Natural killer cell (primary cell): ENCODE results near the gene BAZ1A. TPM values are rescaled to one million over a fixed set of nuclear protein-coding genes. Genes with fewer than 3 reads are reported as not detected.

Source experiments
- ATAC-seq, 3 donors: fragments of 150-1000 bp in 2 of 3; fragments of 200-7000 bp in 1 of 3; cut with Tn5 transposase; 1 replicate in 1 of 3; 2 replicates in 2 of 3; pipeline ENCODE4 v1.10.0; 2021; ENCODE audit warnings: mild to moderate bottlenecking in 2 of 3, moderate library complexity in 2 of 3
- DNase-seq, 2 donors: peaks; one replicate each; pipeline versions ENCODE4 v3.0.0 to v3.0.0-alpha.2; 2013 to 2021; ENCODE audit warnings: mixed read lengths in 1 of 2
- H3K27ac ChIP-seq: one replicate; pipeline ENCODE4 v1.5.1; 2013; ENCODE audit warnings: mild to moderate bottlenecking, low read length
- H3K27me3 ChIP-seq: one replicate; pipeline ENCODE4 v1.6.1; 2013; ENCODE audit warnings: low read length; ENCODE audit not compliant: control insufficient read depth, insufficient read depth
- H3K36me3 ChIP-seq: one replicate; pipeline ENCODE4 v1.6.1; 2013; ENCODE audit warnings: low read length; ENCODE audit not compliant: control insufficient read depth, insufficient read depth
- H3K4me1 ChIP-seq: one replicate; pipeline ENCODE4 v1.6.1; 2013; ENCODE audit warnings: low read length; ENCODE audit not compliant: control insufficient read depth, insufficient read depth
- H3K4me3 ChIP-seq: one replicate; pipeline ENCODE4 v1.5.1; 2013; ENCODE audit warnings: low read length
- H3K9me3 ChIP-seq: one replicate; pipeline ENCODE4 v1.6.1; 2013; ENCODE audit warnings: low read length; ENCODE audit not compliant: control insufficient read depth, insufficient read depth
- H3K27ac Mint-ChIP-seq, 2 donors: one replicate each; pipeline ENCODE4 v1.8.0; 2022; ENCODE audit warnings: mild to moderate bottlenecking in 2 of 2, mixed read lengths in 2 of 2, moderate library complexity in 1 of 2
- H3K27me3 Mint-ChIP-seq, 2 donors: one replicate each; pipeline ENCODE4 v1.8.0; 2022; ENCODE audit warnings: low read depth in 2 of 2, mixed read lengths in 2 of 2
- H3K36me3 Mint-ChIP-seq: one replicate; pipeline ENCODE4 v1.8.0; 2022; ENCODE audit warnings: mixed read lengths
- H3K4me1 Mint-ChIP-seq, 2 donors: one replicate each; pipeline ENCODE4 v1.8.0; 2022; ENCODE audit warnings: mixed read lengths in 2 of 2
- H3K4me3 Mint-ChIP-seq: one replicate; pipeline ENCODE4 v1.8.0; 2022; ENCODE audit warnings: mild to moderate bottlenecking, moderate library complexity, mixed read lengths
- H3K9me3 Mint-ChIP-seq, 2 donors: one replicate each; pipeline ENCODE4 v1.8.0; 2022; ENCODE audit warnings: mixed read lengths in 2 of 2
- CTCF ChIP-seq: fragments of 200-600 bp; IDR thresholded peaks from one replicate; pipeline ENCODE4 v1.8.0; 2022; ENCODE audit warnings: antibody characterized with exemption
- WGBS: methylation state at CpG from one replicate; pipeline ENCODE4 v1.1.7; 2013; ENCODE audit warnings: missing lambda C conversion rate; ENCODE audit not compliant: insufficient coverage; 5-methylcytosine and 5-hydroxymethylcytosine counted together
- intact Hi-C: fragments of 100-400 bp; cut with micrococcal nuclease; formaldehyde crosslinking; loops from one replicate; pipeline ENCODE4 v1.14.2; 2022
- total RNA-seq, 4 donors: library from RNA; stranded (reverse); fragments of 120-200 nt in 1 of 4; gene quantifications; one replicate each; pipeline versions ENCODE4 v1.2.3 to v1.2.4, GENCODE V29; 2013 to 2022

BAZ1A gene
- total RNA-seq, 3 donors from 2014 or later (not counting 1 experiment from before 2014, with no cell fraction given) = 54.6 to 89.5 (median 64.6) TPM

- no peaks in the 10 kb centered on the region for H3K4me1 Mint-ChIP-seq
- peaks cover 0 to 8% of the 10 kb centered on the region in 2 donors for H3K27me3 Mint-ChIP-seq
- Histone ChIP-seq H3K4me1 (no peaks in the 10 kb centered on the region), H3K27me3 (no peaks in the 10 kb centered on the region), H3K4me3 (no peak overlapping the region), H3K9me3 (no peaks in the 10 kb centered on the region), H3K27ac (no peak overlapping the region), H3K36me3 (no peaks in the 10 kb centered on the region)
- H3K4me3 Mint-ChIP-seq = no peak overlapping the region
- H3K9me3 Mint-ChIP-seq = no peaks in the 10 kb centered on the region
- no peak for TF ChIP-seq CTCF
- H3K36me3 Mint-ChIP-seq = no peaks in the 10 kb centered on the region
- intact Hi-C loops = no loop called here
- DNase-seq (no peak), ATAC-seq (no peak)
- H3K27ac Mint-ChIP-seq = no peak overlapping the region
- WGBS = 96% methylated on average over 3 of the region's 3 CpGs
These were observed 141.9 kb downstream of the BAZ1A start for GRCh38 chr14:34733245-34733644.

GRCh38 chr14:34732802-34733201 is 142.4 kb downstream of the BAZ1A start:
- 74% methylated on average over 4 of the region's 4 CpGs for WGBS
- ATAC-seq (no peak), DNase-seq (no peak)
- no peaks in the 10 kb centered on the region for H3K4me1 Mint-ChIP-seq
- Histone ChIP-seq H3K4me3 (no peak overlapping the region), H3K36me3 (no peaks in the 10 kb centered on the region), H3K27ac (no peak overlapping the region), H3K4me1 (no peaks in the 10 kb centered on the region), H3K27me3 (no peaks in the 10 kb centered on the region), H3K9me3 (no peaks in the 10 kb centered on the region)
- no peak overlapping the region for H3K4me3 Mint-ChIP-seq
- intact Hi-C loops = no loop called here
- no peak overlapping the region for H3K27ac Mint-ChIP-seq
- peaks cover 0 to 8% of the 10 kb centered on the region in 2 donors for H3K27me3 Mint-ChIP-seq
- H3K9me3 Mint-ChIP-seq = no peaks in the 10 kb centered on the region
- H3K36me3 Mint-ChIP-seq = no peaks in the 10 kb centered on the region
- no peak for TF ChIP-seq CTCF

GRCh38 chr14:34723867-34724266 is 151.3 kb downstream of the BAZ1A start:
- no peaks in the 10 kb centered on the region for H3K9me3 ChIP-seq
- WGBS = 100% methylated on average over 2 of the region's 3 CpGs
- no peak overlapping the region for H3K27ac Mint-ChIP-seq
- no peaks in the 10 kb centered on the region for H3K27me3 ChIP-seq
- H3K36me3 ChIP-seq = no peaks in the 10 kb centered on the region
- H3K27me3 Mint-ChIP-seq = peaks cover 0 to 4% of the 10 kb centered on the region in 2 donors
- TF ChIP-seq CTCF = no peak
- H3K27ac ChIP-seq = no peak overlapping the region
- H3K4me1 ChIP-seq = no peaks in the 10 kb centered on the region
- no peaks in the 10 kb centered on the region for H3K9me3 Mint-ChIP-seq
- intact Hi-C loops = loop anchor here (1.0 to 5.0 kb wide), 2 partner anchors 52 to 392 kb away; no protein-coding TSS in a partner anchor
- peaks cover 0 to 6% of the 10 kb centered on the region in 2 donors for H3K4me1 Mint-ChIP-seq
- ATAC-seq = no peak
- no peak overlapping the region for H3K4me3 ChIP-seq
- H3K4me3 Mint-ChIP-seq = no peak overlapping the region
- no peak for DNase-seq
- no peaks in the 10 kb centered on the region for H3K36me3 Mint-ChIP-seq
